ENCODE data around the gene ADGRF3.

- TF ChIP-seq, protein P1, sequence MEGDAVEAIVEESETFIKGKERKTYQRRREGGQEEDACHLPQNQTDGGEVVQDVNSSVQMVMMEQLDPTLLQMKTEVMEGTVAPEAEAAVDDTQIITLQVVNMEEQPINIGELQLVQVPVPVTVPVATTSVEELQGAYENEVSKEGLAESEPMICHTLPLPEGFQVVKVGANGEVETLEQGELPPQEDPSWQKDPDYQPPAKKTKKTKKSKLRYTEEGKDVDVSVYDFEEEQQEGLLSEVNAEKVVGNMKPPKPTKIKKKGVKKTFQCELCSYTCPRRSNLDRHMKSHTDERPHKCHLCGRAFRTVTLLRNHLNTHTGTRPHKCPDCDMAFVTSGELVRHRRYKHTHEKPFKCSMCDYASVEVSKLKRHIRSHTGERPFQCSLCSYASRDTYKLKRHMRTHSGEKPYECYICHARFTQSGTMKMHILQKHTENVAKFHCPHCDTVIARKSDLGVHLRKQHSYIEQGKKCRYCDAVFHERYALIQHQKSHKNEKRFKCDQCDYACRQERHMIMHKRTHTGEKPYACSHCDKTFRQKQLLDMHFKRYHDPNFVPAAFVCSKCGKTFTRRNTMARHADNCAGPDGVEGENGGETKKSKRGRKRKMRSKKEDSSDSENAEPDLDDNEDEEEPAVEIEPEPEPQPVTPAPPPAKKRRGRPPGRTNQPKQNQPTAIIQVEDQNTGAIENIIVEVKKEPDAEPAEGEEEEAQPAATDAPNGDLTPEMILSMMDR (IDR thresholded peaks at IDR 0.05), result no peak
- TF ChIP-seq RAD21 (IDR thresholded peaks at IDR 0.05; ENCODE audit: low read length), result no peak
- TF ChIP-seq YY1 (IDR thresholded peaks at IDR 0.05; ENCODE audit: low read depth), result no peak
- no peak for TF ChIP-seq RFX5 (IDR thresholded peaks at IDR 0.05; ENCODE audit: low read length)
- no peak for TF ChIP-seq JUND (IDR thresholded peaks at IDR 0.05)
- no peak for TF ChIP-seq MXI1 (IDR thresholded peaks at IDR 0.05; ENCODE audit: low read depth, low read length)
- no peak for TF ChIP-seq EP300 (IDR thresholded peaks at IDR 0.05; ENCODE audit: borderline replicate concordance in 1 of 2, low read depth in 1 of 2, low read length in 1 of 2)
- no peak for TF ChIP-seq MAX (IDR thresholded peaks at IDR 0.05; ENCODE audit: low read depth)
- TF ChIP-seq ZBTB33 (IDR thresholded peaks at IDR 0.05; ENCODE audit: borderline replicate concordance, low read depth), result no peak
Observed at GRCh38 chr2:26270373-26270772, 76.2 kb downstream of the ADGRF3 start.

Measured in SK-N-SH (cell line).